ENCODE data around the gene FANCD2OS.

DNA sequence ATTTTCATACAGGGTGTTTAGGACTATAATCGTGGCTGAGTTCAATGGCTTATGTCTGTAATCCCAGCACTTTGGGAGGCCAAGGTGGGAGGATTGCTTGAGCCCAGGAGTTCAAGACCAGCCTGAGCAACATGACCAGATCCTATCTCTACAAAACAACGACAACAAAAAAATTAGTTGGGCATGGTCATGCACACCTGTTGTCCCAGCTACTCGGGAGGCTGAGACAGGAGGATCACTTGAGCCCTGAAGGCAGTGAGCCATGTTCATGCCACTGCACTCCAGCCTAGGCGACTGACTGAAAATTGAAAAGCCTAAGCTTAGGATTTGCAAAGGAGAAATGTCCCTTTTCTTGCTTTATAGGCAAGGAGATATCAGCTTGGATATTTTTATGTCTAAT is 8.9 kb upstream of the FANCD2OS start:
- TF ChIP-seq, protein P1, sequence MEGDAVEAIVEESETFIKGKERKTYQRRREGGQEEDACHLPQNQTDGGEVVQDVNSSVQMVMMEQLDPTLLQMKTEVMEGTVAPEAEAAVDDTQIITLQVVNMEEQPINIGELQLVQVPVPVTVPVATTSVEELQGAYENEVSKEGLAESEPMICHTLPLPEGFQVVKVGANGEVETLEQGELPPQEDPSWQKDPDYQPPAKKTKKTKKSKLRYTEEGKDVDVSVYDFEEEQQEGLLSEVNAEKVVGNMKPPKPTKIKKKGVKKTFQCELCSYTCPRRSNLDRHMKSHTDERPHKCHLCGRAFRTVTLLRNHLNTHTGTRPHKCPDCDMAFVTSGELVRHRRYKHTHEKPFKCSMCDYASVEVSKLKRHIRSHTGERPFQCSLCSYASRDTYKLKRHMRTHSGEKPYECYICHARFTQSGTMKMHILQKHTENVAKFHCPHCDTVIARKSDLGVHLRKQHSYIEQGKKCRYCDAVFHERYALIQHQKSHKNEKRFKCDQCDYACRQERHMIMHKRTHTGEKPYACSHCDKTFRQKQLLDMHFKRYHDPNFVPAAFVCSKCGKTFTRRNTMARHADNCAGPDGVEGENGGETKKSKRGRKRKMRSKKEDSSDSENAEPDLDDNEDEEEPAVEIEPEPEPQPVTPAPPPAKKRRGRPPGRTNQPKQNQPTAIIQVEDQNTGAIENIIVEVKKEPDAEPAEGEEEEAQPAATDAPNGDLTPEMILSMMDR (IDR thresholded peaks at IDR 0.05) = no peak
- TF ChIP-seq POLR2A (IDR thresholded peaks at IDR 0.05) (no peak), EP300 (IDR thresholded peaks at IDR 0.05) (no peak)

Measured in suprapubic skin (tissue), 3 donors.